Measurements from ENCODE around the gene ACTRT3. TPM values are rescaled to one million over a fixed set of nuclear protein-coding genes. Genes with fewer than 3 reads are reported as not detected.
A peak's percentile ranks its signal among the peaks of the same experiment; 100 is the strongest.

The ACTRT3 gene
- polyA plus RNA-seq = 1 to 10 TPM in 1 of 2 donors, under 1 TPM in 1; 0.31 to 1.1 TPM

DNA sequence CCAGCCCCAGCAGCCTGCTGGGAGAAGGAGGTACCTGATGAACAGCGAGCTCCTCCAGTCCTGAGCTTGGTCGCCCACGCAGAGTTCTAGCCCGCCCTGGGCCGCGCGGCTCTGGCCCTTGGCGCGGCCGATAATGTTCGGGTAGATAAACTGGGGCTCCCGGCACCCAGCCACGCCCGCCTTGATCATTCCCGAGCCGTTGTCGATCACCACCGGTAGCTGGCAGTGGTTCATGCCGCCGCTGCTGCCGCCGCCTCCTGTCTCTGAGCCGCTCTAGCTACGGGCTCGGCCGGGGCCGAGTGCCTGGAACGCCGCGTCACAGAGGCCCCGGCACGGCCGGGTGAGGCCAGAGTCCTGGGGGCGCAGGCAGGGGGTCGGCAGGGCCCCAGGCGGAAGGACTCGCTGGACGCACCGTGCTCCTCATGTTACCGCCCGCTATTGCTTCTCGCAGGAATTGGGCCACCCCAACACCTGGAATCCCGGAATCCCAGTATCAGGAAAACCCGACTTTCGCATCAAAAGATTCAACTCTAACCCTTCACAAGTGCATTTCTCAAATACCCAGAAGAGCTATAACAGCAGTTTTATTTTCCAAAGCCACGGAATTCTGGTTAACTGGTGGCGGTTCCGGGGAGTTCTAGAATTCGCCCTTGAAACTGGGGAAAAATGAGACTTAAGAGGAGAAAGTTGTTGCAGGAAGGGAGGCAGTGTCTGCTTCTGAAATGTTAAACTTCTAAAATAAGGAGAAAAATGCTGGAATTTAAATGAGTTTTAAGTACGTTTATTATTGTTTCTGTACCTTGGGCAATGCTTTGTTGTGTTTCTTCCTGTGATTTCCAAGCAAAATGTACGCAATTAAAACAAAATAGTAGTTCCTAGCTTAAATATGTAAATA lies at the start of gene ACTRT3:
Gene ACTRT3, minus strand, starts transcription at position 275 of the 895 bp plus-strand sequence. Its CDS starts 41 bp downstream, at position 234.
- H3K4me3 ChIP-seq (ENCODE audit: low read depth in 1 of 2, low read length in 2 of 2) = peak within 1 kb of the TSS; percentile 69 to 71
- H3K36me3 ChIP-seq (ENCODE audit: control insufficient read depth in 2 of 2, insufficient read depth in 2 of 2, low read length in 1 of 2) = no peaks in the 10 kb centered on the region
- H3K27ac ChIP-seq (ENCODE audit: low read depth in 2 of 2, low read length in 1 of 2) = peak within 1 kb of the TSS; percentile 93 to 97
- no peaks in the 10 kb centered on the region for H3K27me3 ChIP-seq (ENCODE audit: control insufficient read depth in 1 of 2, insufficient read depth in 2 of 2, low read length in 2 of 2)
- no peaks in the 10 kb centered on the region for H3K9me3 ChIP-seq (ENCODE audit: control insufficient read depth in 2 of 2, insufficient read depth in 1 of 2, low read depth in 1 of 2, low read length in 1 of 2)
- 2 to 3% methylated on average over 50 to 51 of the region's 51 CpGs for WGBS, 2 donors
- H3K4me1 ChIP-seq (ENCODE audit: control insufficient read depth in 2 of 2, insufficient read depth in 2 of 2, low read length in 1 of 2) = no peaks in the 10 kb centered on the region

DNA sequence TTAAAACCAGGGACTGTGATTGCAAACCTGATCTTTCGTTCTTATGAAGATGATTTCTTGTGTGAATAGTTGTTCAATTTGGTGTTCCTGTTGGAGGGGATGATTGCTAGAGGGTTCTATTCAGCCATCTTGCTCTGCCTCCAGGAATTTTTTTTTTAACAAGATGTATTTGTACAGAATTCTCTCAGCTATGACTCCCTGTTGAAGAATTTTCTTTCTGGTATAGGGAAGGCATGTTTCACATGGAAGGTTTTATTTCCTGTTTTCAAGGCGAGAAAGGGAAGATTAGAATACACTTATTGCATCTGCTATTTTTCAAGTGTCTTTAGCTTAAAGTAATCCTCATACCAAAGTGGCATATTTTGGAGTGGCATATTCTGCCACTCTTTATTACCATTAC lies 49.0 kb upstream of the ACTRT3 start:
- Histone ChIP-seq H3K27me3 (ENCODE audit: control insufficient read depth in 1 of 2, insufficient read depth in 2 of 2, low read length in 2 of 2) (peaks cover 0 to 2% of the 10 kb centered on the region in 2 donors), H3K36me3 (ENCODE audit: control insufficient read depth in 2 of 2, insufficient read depth in 2 of 2, low read length in 1 of 2) (no peaks in the 10 kb centered on the region), H3K4me1 (ENCODE audit: control insufficient read depth in 2 of 2, insufficient read depth in 2 of 2, low read length in 1 of 2) (peaks cover 0 to 5% of the 10 kb centered on the region in 2 donors), H3K4me3 (ENCODE audit: low read depth in 1 of 2, low read length in 2 of 2) (no peak overlapping the region), H3K27ac (ENCODE audit: low read depth in 2 of 2, low read length in 1 of 2) (no peak overlapping the region), H3K9me3 (ENCODE audit: control insufficient read depth in 2 of 2, insufficient read depth in 1 of 2, low read depth in 1 of 2, low read length in 1 of 2) (no peaks in the 10 kb centered on the region)
- 84% methylated on average over 2 of the region's 2 CpGs for WGBS, 2 donors

DNA sequence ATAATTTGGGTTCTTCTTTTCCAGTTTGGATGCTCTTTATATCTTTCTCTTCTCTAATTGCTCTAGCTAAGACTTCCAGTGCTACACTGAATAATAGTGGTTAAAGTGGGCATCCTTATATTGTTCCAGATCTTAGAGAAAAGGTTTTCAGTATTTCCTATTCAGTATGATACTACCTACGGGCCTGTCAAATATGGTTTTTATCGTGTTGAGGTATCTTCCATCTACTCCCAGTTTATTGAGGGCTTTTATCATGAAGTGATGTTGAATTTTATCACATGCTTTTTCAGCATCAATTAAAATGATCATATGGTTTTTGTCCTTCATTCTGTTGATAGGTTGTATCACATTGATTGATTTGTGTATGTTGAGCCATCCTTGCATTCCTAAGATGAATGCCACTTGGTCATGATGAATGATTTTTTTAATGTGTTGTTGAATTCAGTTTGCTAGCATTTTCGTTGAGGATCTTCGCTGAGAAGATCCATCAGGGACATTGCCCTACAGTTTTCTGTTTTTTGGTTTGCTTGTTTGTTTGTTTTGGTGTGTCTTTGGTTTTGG lies 46.3 kb upstream of the ACTRT3 start:
- Histone ChIP-seq H3K36me3 (ENCODE audit: control insufficient read depth in 2 of 2, insufficient read depth in 2 of 2, low read length in 1 of 2) (no peaks in the 10 kb centered on the region), H3K4me3 (ENCODE audit: low read depth in 1 of 2, low read length in 2 of 2) (no peak overlapping the region), H3K27ac (ENCODE audit: low read depth in 2 of 2, low read length in 1 of 2) (no peak overlapping the region), H3K4me1 (ENCODE audit: control insufficient read depth in 2 of 2, insufficient read depth in 2 of 2, low read length in 1 of 2) (peaks cover 0 to 5% of the 10 kb centered on the region in 2 donors), H3K27me3 (ENCODE audit: control insufficient read depth in 1 of 2, insufficient read depth in 2 of 2, low read length in 2 of 2) (peaks cover 0 to 2% of the 10 kb centered on the region in 2 donors), H3K9me3 (ENCODE audit: control insufficient read depth in 2 of 2, insufficient read depth in 1 of 2, low read depth in 1 of 2, low read length in 1 of 2) (no peaks in the 10 kb centered on the region)
- 91 to 93% methylated on average over 4 of the region's 4 CpGs for WGBS, 2 donors

DNA sequence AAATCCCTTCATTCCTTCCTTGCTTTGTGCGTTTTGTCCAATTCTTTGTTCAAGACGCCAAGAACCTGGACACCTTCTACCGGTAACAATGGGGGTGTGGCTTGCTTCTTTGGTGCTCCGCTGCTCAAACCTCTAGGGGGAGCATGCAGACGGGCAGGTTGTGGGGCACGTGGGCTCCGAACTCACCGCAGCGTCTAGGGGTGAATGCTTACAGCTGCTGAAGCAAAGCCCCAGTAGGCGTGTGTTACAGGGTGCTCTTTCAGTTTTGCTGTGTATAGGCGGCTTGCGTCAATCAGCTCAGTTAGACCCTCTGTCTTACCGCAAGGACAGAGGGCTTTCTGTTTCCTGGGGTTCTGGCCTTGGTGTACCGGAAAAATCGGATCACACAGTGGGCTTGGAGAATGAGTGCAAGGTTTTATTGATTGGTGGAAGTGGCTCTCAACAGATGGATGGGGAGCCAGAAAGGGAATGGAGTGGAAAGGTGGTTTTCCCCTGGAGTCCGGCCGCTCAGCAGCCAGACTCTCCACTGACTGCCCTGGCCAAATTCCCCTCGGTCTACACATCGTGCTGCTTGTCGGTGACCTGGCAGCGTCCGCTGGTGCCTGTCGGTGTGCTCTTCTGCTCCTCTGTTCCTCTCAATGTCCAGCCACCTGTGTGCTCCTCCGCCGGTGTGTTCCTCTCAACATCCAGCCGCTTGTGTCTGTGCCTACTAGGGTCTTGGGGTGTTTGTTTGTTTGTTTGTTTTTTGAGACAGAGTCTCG lies 44.6 kb upstream of the ACTRT3 start:
- Histone ChIP-seq H3K9me3 (ENCODE audit: control insufficient read depth in 2 of 2, insufficient read depth in 1 of 2, low read depth in 1 of 2, low read length in 1 of 2) (no peaks in the 10 kb centered on the region), H3K27ac (ENCODE audit: low read depth in 2 of 2, low read length in 1 of 2) (peak overlapping the region in 1 of 2 donors; percentile 18), H3K36me3 (ENCODE audit: control insufficient read depth in 2 of 2, insufficient read depth in 2 of 2, low read length in 1 of 2) (no peaks in the 10 kb centered on the region), H3K27me3 (ENCODE audit: control insufficient read depth in 1 of 2, insufficient read depth in 2 of 2, low read length in 2 of 2) (peaks cover 0 to 2% of the 10 kb centered on the region in 2 donors), H3K4me1 (ENCODE audit: control insufficient read depth in 2 of 2, insufficient read depth in 2 of 2, low read length in 1 of 2) (peaks cover 0 to 5% of the 10 kb centered on the region in 2 donors), H3K4me3 (ENCODE audit: low read depth in 1 of 2, low read length in 2 of 2) (peak overlapping the region; percentile 3 to 24)
- WGBS, 2 donors = 61 to 64% methylated on average over 27 of the region's 27 CpGs

DNA sequence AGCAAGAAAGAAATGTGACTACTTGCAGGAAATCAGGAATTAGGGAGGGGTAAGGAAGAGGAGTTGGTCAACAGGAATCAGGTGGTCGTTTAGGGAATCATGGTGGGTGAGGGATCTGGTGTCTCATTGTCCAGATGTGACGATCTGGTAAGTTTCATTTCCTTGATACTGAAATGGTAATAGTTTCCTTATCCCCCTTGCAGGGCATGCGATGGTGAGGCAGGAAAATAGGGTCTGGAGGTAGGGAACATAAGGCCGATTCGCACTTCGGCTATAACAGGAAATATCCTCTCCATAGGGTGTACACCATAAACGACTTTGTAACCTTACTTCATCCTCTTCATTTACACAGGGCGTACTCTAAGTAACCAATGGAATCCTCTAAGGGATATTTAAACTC lies 43.9 kb upstream of the ACTRT3 start:
- Histone ChIP-seq H3K27ac (ENCODE audit: low read depth in 2 of 2, low read length in 1 of 2) (no peak overlapping the region), H3K36me3 (ENCODE audit: control insufficient read depth in 2 of 2, insufficient read depth in 2 of 2, low read length in 1 of 2) (no peaks in the 10 kb centered on the region), H3K4me1 (ENCODE audit: control insufficient read depth in 2 of 2, insufficient read depth in 2 of 2, low read length in 1 of 2) (peaks cover 0 to 5% of the 10 kb centered on the region in 2 donors), H3K4me3 (ENCODE audit: low read depth in 1 of 2, low read length in 2 of 2) (peak overlapping the region in 1 of 2 donors; percentile 24), H3K9me3 (ENCODE audit: control insufficient read depth in 2 of 2, insufficient read depth in 1 of 2, low read depth in 1 of 2, low read length in 1 of 2) (no peaks in the 10 kb centered on the region), H3K27me3 (ENCODE audit: control insufficient read depth in 1 of 2, insufficient read depth in 2 of 2, low read length in 2 of 2) (peaks cover 0 to 2% of the 10 kb centered on the region in 2 donors)
- WGBS, 2 donors = 47 to 60% methylated on average over 8 of the region's 8 CpGs

DNA sequence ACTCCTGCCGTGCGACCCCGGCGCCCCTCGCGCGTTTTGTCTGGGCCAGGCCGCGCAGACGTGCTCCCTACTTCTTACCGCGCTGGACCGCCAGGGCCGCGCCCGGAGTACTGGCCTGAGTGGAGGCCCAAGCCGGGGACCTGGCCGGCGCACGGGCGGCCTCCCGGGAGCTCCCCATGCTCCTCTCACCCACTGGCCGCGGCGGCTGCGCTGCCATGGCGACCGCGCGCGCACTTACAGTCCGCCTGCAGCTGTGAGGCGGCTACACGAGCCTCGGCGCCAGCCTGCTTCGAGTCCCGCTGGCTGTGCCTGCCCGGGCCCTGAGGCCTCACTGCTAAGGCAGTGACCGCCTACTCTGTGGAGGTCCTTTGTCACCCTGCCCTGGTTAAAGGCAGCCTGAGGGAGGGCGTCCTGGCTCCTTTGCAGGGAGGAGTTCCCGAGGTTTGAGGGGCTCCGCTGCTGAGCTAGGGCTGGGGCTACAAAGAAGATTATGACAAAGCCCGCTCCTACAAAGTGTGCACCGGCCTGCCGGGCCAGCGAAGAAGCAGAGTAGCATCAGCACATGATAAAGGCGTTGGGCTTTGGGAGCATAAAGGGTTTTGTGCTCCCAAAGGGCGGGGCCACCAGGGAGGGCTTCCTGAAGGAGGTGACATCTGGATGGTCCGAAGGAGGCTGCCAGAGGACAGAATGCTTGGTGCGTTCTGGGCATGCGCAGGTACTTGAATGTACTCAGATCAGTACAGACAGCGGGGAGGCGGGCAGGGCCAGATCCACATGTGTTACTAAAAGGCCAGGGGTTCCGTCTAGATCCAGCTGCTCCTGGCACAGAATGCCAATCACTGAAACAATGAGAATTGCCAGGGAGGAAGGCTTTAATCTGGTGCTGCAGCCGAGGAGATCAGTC lies 43.2 kb upstream of the ACTRT3 start, which contains the start of the genes LRRC34 and LRRIQ4:
Gene LRRC34, minus strand, starts transcription at position 573 of the 904 bp plus-strand sequence. Its CDS starts 356 bp downstream, at position 217.
Gene LRRIQ4, plus strand, starts transcription at position 539 of the 904 bp plus-strand sequence. CDS start 9,052 bp downstream, outside the sequence.
- Histone ChIP-seq H3K4me3 (ENCODE audit: low read depth in 1 of 2, low read length in 2 of 2) (peak within 1 kb of the TSS; percentile 51 to 58), H3K27ac (ENCODE audit: low read depth in 2 of 2, low read length in 1 of 2) (peak within 1 kb of the TSS; percentile 22 to 42), H3K27me3 (ENCODE audit: control insufficient read depth in 1 of 2, insufficient read depth in 2 of 2, low read length in 2 of 2) (no peaks in the 10 kb centered on the region), H3K4me1 (ENCODE audit: control insufficient read depth in 2 of 2, insufficient read depth in 2 of 2, low read length in 1 of 2) (peaks cover 0 to 5% of the 10 kb centered on the region in 2 donors), H3K9me3 (ENCODE audit: control insufficient read depth in 2 of 2, insufficient read depth in 1 of 2, low read depth in 1 of 2, low read length in 1 of 2) (no peaks in the 10 kb centered on the region), H3K36me3 (ENCODE audit: control insufficient read depth in 2 of 2, insufficient read depth in 2 of 2, low read length in 1 of 2) (no peaks in the 10 kb centered on the region)
- 5 to 8% methylated on average over 48 to 56 of the region's 56 CpGs for WGBS, 2 donors

DNA sequence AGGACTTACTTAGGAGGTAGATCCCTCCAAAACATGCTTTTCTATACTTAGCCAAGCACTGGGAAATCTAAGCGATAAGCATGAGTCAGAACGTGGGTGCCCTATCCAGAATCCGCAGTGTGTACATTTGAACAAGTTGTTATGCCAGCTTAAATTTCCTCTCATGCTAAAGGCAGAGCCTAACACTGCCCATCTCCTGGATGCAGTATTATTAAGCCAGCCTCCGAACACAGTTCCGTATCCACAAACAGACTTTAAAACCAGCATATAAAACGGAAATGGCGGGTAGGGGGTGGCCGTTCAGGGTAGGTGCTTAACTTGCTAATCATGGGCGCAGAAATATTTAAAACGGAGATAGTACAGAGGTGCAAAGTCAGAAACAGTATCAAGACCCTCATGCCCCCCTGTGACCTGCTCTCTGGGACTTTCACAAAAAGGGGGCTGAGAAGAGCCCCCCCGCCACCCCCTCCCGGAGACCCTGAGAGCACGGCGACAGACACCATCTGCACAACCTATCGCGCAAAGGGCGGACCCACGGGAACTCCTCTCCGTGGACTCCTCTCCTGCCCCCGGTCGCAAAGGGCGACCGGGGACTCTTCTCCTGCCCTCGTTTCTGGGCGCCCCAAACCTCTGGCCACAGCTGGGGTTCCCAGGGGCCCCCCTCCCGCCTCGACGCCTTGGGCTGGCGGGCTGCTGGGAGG lies 42.4 kb upstream of the ACTRT3 start:
- Histone ChIP-seq H3K27me3 (ENCODE audit: control insufficient read depth in 1 of 2, insufficient read depth in 2 of 2, low read length in 2 of 2) (no peaks in the 10 kb centered on the region), H3K27ac (ENCODE audit: low read depth in 2 of 2, low read length in 1 of 2) (peak overlapping the region; percentile 22 to 42), H3K4me1 (ENCODE audit: control insufficient read depth in 2 of 2, insufficient read depth in 2 of 2, low read length in 1 of 2) (peaks cover 0 to 5% of the 10 kb centered on the region in 2 donors), H3K36me3 (ENCODE audit: control insufficient read depth in 2 of 2, insufficient read depth in 2 of 2, low read length in 1 of 2) (no peaks in the 10 kb centered on the region), H3K9me3 (ENCODE audit: control insufficient read depth in 2 of 2, insufficient read depth in 1 of 2, low read depth in 1 of 2, low read length in 1 of 2) (no peaks in the 10 kb centered on the region), H3K4me3 (ENCODE audit: low read depth in 1 of 2, low read length in 2 of 2) (peak overlapping the region; percentile 51 to 58)
- 3% methylated on average over 29 of the region's 29 CpGs for WGBS, 2 donors

DNA sequence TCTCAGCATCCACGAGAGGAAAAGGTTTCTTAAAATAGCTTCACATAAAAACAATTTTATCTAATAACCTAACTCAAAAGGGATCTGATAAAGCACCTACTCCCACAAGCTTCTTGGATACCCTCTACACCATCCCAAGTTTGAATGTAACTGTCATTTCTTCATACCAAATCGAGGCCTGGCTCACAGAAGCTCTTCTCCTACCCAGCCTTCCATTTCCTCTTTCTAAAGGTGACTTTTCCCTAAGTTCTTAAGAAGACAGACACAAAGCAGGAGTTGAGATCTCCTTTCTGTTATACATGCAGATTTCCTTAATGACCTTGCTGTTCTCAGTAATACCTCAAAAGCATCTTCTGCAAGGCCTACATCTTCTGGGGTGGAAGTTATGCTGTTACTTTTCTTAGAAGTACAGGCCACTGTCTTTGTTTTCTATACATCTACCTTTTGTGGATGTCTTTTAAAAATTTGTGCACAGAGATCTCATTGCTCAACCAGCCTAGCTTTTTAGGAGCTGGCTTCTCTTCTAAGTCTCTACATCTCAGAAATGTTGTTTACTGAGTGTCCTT lies 40.0 kb upstream of the ACTRT3 start:
- H3K27me3 ChIP-seq (ENCODE audit: control insufficient read depth in 1 of 2, insufficient read depth in 2 of 2, low read length in 2 of 2) = no peaks in the 10 kb centered on the region
- H3K9me3 ChIP-seq (ENCODE audit: control insufficient read depth in 2 of 2, insufficient read depth in 1 of 2, low read depth in 1 of 2, low read length in 1 of 2) = no peaks in the 10 kb centered on the region
- no peak overlapping the region for H3K4me3 ChIP-seq (ENCODE audit: low read depth in 1 of 2, low read length in 2 of 2)
- peaks cover 0 to 5% of the 10 kb centered on the region in 2 donors for H3K4me1 ChIP-seq (ENCODE audit: control insufficient read depth in 2 of 2, insufficient read depth in 2 of 2, low read length in 1 of 2)
- no peak overlapping the region for H3K27ac ChIP-seq (ENCODE audit: low read depth in 2 of 2, low read length in 1 of 2)
- 54 to 56% methylated on average over 2 of the region's 2 CpGs for WGBS, 2 donors
- H3K36me3 ChIP-seq (ENCODE audit: control insufficient read depth in 2 of 2, insufficient read depth in 2 of 2, low read length in 1 of 2) = no peaks in the 10 kb centered on the region
